ENCODE results near the gene LRRN4. TPM values are rescaled to one million over a fixed set of nuclear protein-coding genes. Genes with fewer than 3 reads are reported as not detected.
"Not testable (repeated sequence)": the region's sequence is repeated elsewhere in the genome, so short reads cannot be mapped to it uniquely, and the experiment has no call there.

Gene LRRN4
- total RNA-seq, 1 donor from 2014 or later = not detected

- TF ChIP-seq POLR2AphosphoS5 (IDR thresholded peaks at IDR 0.05; ENCODE audit: insufficient read depth in 1 of 2, low read depth in 1 of 2) = no peak
Observed at GRCh38 chr20:6040540-6040939, 13.3 kb downstream of the LRRN4 start.

DNA sequence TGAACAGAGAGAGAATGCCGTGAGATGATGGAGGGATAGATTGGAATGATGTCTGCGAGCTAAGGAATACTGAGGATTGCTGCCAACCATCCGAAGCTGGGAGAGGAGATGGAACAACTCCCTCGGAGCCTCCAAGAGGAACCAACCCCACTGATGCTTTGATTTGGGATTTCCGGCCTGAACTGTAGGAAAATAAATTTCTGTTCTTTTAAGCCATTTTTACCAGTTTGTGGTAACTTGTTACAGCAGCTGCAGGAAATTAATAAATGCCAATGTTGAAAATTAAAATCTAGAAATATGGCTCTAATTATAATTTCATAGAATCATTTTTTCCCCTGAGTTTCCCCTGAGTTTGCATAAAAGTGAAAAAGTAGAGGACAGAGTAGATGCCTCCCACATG is 14.1 kb downstream of the LRRN4 start:
- no peaks in the 10 kb centered on the region for H3K9me3 ChIP-seq
- no peak overlapping the region for H3K4me3 ChIP-seq
- no peaks in the 10 kb centered on the region for H3K27me3 ChIP-seq
- no peaks in the 10 kb centered on the region for H3K4me1 ChIP-seq
- no peak for DNase-seq (ENCODE audit: extremely low spot score in 2 of 2)
- H3K36me3 ChIP-seq = peaks cover 0 to 56% of the 10 kb centered on the region in 2 donors
- TF ChIP-seq POLR2A (IDR thresholded peaks at IDR 0.05) (no peak), POLR2AphosphoS5 (IDR thresholded peaks at IDR 0.05; ENCODE audit: insufficient read depth in 1 of 2, low read depth in 1 of 2) (no peak)
- TF ChIP-seq, protein P1, sequence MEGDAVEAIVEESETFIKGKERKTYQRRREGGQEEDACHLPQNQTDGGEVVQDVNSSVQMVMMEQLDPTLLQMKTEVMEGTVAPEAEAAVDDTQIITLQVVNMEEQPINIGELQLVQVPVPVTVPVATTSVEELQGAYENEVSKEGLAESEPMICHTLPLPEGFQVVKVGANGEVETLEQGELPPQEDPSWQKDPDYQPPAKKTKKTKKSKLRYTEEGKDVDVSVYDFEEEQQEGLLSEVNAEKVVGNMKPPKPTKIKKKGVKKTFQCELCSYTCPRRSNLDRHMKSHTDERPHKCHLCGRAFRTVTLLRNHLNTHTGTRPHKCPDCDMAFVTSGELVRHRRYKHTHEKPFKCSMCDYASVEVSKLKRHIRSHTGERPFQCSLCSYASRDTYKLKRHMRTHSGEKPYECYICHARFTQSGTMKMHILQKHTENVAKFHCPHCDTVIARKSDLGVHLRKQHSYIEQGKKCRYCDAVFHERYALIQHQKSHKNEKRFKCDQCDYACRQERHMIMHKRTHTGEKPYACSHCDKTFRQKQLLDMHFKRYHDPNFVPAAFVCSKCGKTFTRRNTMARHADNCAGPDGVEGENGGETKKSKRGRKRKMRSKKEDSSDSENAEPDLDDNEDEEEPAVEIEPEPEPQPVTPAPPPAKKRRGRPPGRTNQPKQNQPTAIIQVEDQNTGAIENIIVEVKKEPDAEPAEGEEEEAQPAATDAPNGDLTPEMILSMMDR (IDR thresholded peaks at IDR 0.05) = no peak
- H3K27ac ChIP-seq = no peak overlapping the region
- intact Hi-C loops (cut with DNase I) = no loop called here

More at GRCh38 chr20:6040540-6040939, 13.3 kb downstream of the LRRN4 start:
- DNase-seq (ENCODE audit: extremely low spot score in 2 of 2) = no peak
- Histone ChIP-seq H3K36me3 (peaks cover 0 to 48% of the 10 kb centered on the region in 2 donors), H3K27me3 (no peaks in the 10 kb centered on the region), H3K27ac (no peak overlapping the region), H3K4me3 (no peak overlapping the region), H3K4me1 (no peaks in the 10 kb centered on the region), H3K9me3 (no peaks in the 10 kb centered on the region)
- intact Hi-C loops (cut with DNase I) = no loop called here

DNA sequence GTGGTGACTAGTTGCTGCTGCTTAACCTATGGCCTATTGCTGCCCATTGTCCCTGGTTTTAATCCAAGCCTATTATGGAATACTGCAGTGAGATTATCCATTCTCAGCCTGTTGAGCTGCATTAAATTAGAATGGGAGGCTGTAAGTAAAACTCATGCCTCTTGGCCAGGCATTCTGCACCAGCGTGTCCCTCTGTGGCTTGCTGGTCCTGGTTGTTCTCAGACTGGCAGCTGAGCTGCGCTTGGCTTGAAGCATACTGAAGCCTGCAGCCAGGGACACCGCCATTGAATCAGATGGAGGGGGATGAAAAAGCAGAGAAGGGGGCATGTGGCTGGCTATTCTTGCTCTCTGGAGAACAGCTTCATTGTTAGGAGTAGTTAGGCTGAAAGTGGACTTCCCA is 15.6 kb downstream of the LRRN4 start:
- DNase-seq (ENCODE audit: extremely low spot score in 2 of 2) = no peak
- H3K9me3 ChIP-seq = no peaks in the 10 kb centered on the region
- H3K27ac ChIP-seq = no peak overlapping the region
- H3K27me3 ChIP-seq = no peaks in the 10 kb centered on the region
- H3K4me3 ChIP-seq = no peak overlapping the region
- peaks cover 0 to 66% of the 10 kb centered on the region in 2 donors for H3K36me3 ChIP-seq
- intact Hi-C loops (cut with DNase I) = no loop called here
- TF ChIP-seq POLR2AphosphoS5 (IDR thresholded peaks at IDR 0.05; ENCODE audit: insufficient read depth in 1 of 2, low read depth in 1 of 2) = no peak
- TF ChIP-seq POLR2A (IDR thresholded peaks at IDR 0.05) = no peak
- H3K4me1 ChIP-seq = no peaks in the 10 kb centered on the region

DNA sequence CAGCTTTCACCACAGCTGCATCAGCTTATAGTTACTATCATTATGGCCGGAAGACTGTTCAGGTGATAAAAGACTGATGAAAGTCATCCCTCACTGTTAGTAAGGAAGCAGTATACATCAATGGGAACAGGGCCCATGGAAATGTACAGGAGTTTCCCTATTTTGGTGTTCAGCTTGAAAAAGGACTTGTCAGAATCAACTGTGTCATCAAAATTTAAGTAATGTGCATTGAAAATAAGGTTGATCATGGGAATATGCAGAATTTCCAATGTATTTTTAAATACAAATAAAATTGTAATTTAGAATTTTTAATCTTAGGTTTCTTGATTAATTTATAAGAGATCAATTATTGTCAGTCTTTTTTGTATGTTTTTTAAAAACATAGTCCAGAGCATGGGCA is 16.8 kb downstream of the LRRN4 start:
- intact Hi-C loops (cut with DNase I) = no loop called here
- H3K4me3 ChIP-seq = no peak overlapping the region
- H3K27ac ChIP-seq = no peak overlapping the region
- DNase-seq (ENCODE audit: extremely low spot score in 2 of 2) = no peak
- H3K9me3 ChIP-seq = no peaks in the 10 kb centered on the region
- H3K36me3 ChIP-seq = peaks cover 0 to 64% of the 10 kb centered on the region in 2 donors
- H3K27me3 ChIP-seq = no peaks in the 10 kb centered on the region
- TF ChIP-seq POLR2A (IDR thresholded peaks at IDR 0.05) (no peak), POLR2AphosphoS5 (IDR thresholded peaks at IDR 0.05; ENCODE audit: insufficient read depth in 1 of 2, low read depth in 1 of 2) (no peak)
- TF ChIP-seq, protein P1 (IDR thresholded peaks at IDR 0.05) = no peak
- no peaks in the 10 kb centered on the region for H3K4me1 ChIP-seq

DNA sequence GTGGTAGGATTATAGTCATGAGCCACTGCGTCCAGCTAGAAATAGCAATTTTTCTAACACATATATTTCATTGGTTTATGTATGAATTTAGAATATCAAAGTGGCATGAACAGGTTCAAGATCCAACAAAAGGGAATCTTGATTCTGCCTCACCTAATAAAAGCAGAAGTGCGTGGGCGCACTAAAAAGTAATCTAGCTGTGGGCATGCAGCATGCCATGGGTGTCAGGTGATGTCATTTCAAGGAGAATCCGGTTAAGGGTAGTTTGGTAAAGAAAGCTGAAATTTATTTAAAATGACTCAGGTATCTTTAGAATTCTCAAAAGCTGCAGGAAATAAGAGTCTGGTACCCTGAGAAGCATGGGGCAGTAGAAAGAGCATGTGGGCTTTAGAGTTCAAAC is 17.6 kb downstream of the LRRN4 start:
- DNase-seq (ENCODE audit: extremely low spot score in 2 of 2) = no peak
- intact Hi-C loops (cut with DNase I) = no loop called here
- Histone ChIP-seq H3K36me3 (peaks cover 0 to 56% of the 10 kb centered on the region in 2 donors), H3K27me3 (no peaks in the 10 kb centered on the region), H3K4me1 (no peaks in the 10 kb centered on the region), H3K4me3 (no peak overlapping the region), H3K9me3 (no peaks in the 10 kb centered on the region), H3K27ac (no peak overlapping the region)
- TF ChIP-seq POLR2A (IDR thresholded peaks at IDR 0.05) = no peak
- TF ChIP-seq, protein P1 (IDR thresholded peaks at IDR 0.05) = no peak
- no peak for TF ChIP-seq POLR2AphosphoS5 (IDR thresholded peaks at IDR 0.05; ENCODE audit: insufficient read depth in 1 of 2, low read depth in 1 of 2)

GRCh38 chr20:6034134-6034969 is 19.5 kb downstream of the LRRN4 start:
- H3K27me3 ChIP-seq = no peaks in the 10 kb centered on the region
- peaks cover 5% of the 10 kb centered on the region for H3K4me1 ChIP-seq
- DNase-seq (ENCODE audit: extremely low spot score in 2 of 2) = no peak
- H3K36me3 ChIP-seq = peaks cover 0 to 42% of the 10 kb centered on the region in 2 donors
- no peak overlapping the region for H3K4me3 ChIP-seq
- H3K27ac ChIP-seq = no peak overlapping the region
- intact Hi-C loops (cut with DNase I) = no loop called here
- H3K9me3 ChIP-seq = no peaks in the 10 kb centered on the region
- TF ChIP-seq POLR2AphosphoS5 (IDR thresholded peaks at IDR 0.05; ENCODE audit: insufficient read depth in 1 of 2, low read depth in 1 of 2) (no peak), POLR2A (IDR thresholded peaks at IDR 0.05) (no peak)
- TF ChIP-seq, protein P1 (IDR thresholded peaks at IDR 0.05) = no peak

- intact Hi-C loops (cut with DNase I); H3K4me3 ChIP-seq; H3K27me3 ChIP-seq; DNase-seq (ENCODE audit: extremely low spot score in 2 of 2); H3K9me3 ChIP-seq; H3K27ac ChIP-seq: not testable (repeated sequence)
- peaks cover 0 to 36% of the 10 kb centered on the region in 2 donors for H3K36me3 ChIP-seq
- peaks cover 12% of the 10 kb centered on the region for H3K4me1 ChIP-seq
Observed at GRCh38 chr20:6032907-6033306, 21.0 kb downstream of the LRRN4 start.
